ENCODE measurements around the gene NFATC4.
A peak's percentile ranks its signal among the peaks of the same experiment; 100 is the strongest.

NFATC4 gene

DNA sequence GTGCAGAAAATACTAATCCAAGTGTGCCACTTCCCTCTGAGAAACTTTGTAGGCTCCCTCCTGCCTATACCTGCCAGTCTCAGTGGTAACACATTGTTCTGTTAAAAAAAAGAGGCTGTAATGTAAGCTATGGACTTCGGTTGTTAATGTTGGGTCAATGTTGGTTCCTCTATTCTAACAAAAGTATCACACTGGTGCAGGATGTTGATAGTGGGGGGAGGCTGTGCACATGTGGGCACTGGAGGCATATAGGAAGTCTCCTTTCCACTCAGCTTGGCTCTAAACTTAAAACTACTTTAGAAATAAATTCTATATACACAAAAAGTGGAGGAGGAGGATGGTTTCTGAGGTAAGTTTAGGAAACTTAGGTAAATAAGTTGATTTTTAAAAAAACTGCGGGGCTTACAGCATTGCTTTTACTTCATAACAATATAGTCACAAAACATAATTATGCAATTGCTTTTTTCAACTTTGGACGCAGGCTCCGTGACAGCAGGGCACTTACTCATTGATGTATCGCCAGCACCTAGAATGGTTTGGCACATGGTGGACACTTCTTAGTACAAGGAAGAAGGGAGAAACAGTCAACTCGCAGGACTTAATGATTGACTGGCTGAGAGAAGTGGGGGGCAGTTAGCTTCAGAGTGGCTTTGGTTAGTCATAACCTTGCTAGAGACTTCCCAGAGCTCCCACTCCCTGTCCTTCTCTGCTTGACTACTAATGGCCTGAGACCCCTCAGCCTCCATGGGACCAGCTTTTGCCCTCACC, 22.9 kb downstream of the NFATC4 start:
- no peak for DNase-seq

- peak; percentile 25 for DNase-seq
Measured at GRCh38 chr14:24392325-24393091, 24.5 kb downstream of the NFATC4 start.

GRCh38 chr14:24394275-24394674, 26.3 kb downstream of the NFATC4 start:
- peak; percentile 32 for DNase-seq

- no peak for DNase-seq
Measured at GRCh38 chr14:24395609-24396582, 27.9 kb downstream of the NFATC4 start.

DNA sequence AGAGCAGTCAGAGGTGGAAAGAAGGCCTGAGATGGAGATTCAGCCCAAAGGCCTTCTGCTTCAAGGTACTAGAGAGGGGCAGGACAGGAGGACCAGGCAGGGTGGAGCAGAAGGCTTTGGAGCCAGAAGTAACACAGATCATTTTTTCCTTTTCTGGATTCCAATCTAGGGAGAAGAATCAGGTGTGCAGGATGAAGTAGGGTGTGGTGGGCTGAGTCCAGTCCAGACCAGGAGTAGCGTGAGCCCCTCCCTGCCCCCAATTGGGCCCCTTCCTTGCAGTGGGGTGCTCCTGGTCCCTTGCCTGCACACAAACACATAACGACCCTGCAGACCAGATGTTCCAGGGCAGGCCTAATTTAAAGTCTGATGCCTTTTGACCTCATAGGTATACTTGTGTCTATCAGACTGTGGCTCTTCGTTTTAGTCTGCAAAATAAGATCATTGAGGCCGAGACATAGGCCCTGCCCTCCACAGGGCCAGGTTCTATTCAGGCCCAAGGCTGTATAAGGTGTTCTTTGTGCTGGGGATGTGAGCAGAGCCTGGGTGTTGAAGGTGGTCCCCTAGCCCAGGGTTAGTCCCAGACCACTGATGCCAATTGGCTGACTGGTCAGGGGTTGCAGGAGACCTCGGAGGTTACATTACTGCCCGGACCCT, 29.8 kb downstream of the NFATC4 start:
- DNase-seq = no peak

GRCh38 chr14:24398293-24398652, 30.3 kb downstream of the NFATC4 start:
- peak; percentile 26 for DNase-seq

GRCh38 chr14:24398653-24399446, 30.9 kb downstream of the NFATC4 start, which contains the start of gene NYNRIN:
Gene NYNRIN, plus strand, starts transcription at chr14:24399003. Its CDS starts 244 bp downstream, at chr14:24399247.
- DNase-seq = peak; percentile 47

- no peak for DNase-seq
Measured at GRCh38 chr14:24399447-24399822, 31.5 kb downstream of the NFATC4 start.

- no peak for DNase-seq
Measured at GRCh38 chr14:24399999-24400718, 32.2 kb downstream of the NFATC4 start.

GRCh38 chr14:24401810-24402702, 34.1 kb downstream of the NFATC4 start:
- no peak for DNase-seq

DNA sequence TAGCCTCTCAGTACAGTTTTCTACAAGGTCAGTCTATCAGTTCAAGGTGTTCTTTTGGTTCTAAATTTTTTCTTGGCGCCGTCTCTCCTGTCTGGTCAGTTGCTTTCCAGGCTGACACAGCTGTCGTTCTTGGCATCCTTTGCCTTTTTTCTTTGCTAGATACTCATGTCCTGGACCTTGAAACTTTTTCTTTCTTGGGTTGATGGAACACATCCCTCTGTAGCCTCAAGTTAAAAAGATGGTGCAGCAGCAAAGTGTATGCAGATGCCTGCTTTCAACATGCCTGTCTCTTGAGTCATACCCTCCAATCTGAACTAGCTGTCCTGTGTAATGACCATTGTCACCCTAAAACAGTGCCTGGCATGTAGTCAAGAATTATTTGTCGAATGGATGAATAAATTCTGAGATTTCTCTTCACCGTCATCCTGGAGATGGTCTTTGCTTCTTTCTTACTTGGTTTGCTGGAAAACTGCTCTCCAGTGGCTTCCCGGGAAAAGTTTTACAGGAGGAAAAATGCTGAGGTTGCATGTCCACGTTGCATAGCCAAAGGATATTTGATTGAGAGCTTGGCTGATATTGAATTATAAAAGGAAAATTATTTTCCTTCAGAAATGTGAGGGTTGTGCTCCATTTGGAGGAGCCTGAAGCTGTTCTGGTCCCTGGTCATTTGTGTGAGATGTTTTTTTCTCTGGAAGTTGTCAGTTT, 35.5 kb downstream of the NFATC4 start:
- no peak for DNase-seq

- DNase-seq = no peak
Measured at GRCh38 chr14:24404814-24405213, 36.8 kb downstream of the NFATC4 start.

DNA sequence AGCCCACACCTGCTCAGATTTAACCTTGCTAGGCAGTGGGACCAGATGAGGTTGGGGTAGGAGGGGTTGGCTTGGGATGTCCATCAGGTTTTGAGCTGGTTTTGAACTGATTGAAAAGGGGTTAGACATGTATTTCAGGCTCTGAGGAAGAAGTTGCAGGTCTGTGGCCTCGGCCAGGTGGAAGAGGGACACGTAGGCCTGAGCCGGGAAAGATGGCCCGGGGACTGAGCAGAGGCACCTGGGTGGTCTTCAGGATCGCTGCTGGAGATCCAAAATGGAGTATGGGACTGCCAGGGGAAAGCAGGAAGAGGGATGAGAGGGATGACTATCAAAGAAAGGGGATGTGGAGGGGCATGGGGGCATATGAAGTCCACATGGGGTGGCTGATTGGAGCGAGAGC, 38.4 kb downstream of the NFATC4 start:
- no peak for DNase-seq

GRCh38 chr14:24407608-24408325, 39.8 kb downstream of the NFATC4 start:
- no peak for DNase-seq

DNA sequence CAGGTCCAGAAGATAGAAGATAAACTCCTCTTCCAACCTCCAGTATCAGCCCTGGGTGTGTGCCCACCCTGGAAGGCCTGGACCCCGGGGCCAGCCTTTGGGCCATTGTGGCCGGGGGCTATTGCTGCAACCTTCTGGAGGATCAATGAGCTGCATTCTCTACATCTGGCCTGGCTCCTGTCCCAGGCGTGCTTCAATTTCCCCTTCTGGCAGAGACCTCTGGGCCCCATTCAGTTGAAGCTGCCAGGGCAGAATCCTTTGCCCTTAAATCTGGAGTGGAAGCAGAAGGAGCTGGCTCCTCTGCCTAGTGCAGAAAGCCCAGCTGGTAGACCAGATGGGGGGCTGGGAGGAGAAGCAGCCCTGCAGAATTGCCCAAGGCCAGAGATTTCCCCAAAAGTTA, 40.8 kb downstream of the NFATC4 start:
- DNase-seq = peak; percentile 86

DNA sequence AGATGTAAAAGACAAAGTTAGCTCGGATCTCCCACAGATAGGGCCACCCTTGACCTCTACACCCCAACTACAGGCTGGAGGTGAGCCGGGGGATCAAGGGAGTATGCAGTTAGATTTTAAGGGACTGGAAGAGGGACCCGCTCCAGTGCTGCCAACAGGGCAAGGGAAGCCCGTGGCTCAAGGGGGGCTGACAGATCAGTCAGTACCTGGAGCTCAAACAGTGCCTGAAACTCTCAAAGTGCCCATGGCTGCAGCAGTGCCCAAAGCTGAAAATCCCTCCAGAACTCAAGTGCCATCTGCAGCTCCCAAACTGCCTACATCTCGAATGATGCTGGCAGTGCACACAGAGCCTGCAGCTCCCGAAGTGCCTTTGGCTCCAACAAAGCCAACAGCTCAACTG, 41.2 kb downstream of the NFATC4 start:
- peak; percentile 23 for DNase-seq

DNA sequence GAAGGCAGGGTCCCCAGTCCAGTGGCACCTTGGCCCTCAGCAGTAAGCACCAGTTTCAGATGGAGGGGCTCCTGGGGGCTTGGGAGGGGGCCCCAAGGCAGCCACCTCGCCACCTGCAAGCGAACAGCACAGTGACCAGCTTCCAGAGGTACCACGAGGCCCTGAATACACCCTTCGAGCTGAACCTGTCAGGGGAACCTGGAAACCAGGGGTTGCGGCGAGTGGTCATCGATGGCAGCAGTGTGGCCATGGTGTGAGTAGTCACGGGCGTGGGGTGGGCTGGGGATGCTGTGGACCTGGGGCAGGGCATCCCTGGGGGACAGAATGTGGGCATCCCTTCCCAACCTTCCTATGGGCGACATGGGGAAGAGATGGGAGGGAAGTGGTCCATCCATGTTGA, 42.0 kb downstream of the NFATC4 start:
- no peak for DNase-seq
